HL-60/S4 (cell line): ENCODE results near the gene SGTA.
"Not testable (repeated sequence)": the region's sequence is repeated elsewhere in the genome, so short reads cannot be mapped to it uniquely, and the experiment has no call there.

Source experiments
- in situ Hi-C: fragments of 300-500 bp; cut with MboI; formaldehyde crosslinking; loops from 2 replicates; pipeline ENCODE4 v1.14.3; 2022; ENCODE audit warnings: low sequenced_read_pairs

SGTA gene

DNA sequence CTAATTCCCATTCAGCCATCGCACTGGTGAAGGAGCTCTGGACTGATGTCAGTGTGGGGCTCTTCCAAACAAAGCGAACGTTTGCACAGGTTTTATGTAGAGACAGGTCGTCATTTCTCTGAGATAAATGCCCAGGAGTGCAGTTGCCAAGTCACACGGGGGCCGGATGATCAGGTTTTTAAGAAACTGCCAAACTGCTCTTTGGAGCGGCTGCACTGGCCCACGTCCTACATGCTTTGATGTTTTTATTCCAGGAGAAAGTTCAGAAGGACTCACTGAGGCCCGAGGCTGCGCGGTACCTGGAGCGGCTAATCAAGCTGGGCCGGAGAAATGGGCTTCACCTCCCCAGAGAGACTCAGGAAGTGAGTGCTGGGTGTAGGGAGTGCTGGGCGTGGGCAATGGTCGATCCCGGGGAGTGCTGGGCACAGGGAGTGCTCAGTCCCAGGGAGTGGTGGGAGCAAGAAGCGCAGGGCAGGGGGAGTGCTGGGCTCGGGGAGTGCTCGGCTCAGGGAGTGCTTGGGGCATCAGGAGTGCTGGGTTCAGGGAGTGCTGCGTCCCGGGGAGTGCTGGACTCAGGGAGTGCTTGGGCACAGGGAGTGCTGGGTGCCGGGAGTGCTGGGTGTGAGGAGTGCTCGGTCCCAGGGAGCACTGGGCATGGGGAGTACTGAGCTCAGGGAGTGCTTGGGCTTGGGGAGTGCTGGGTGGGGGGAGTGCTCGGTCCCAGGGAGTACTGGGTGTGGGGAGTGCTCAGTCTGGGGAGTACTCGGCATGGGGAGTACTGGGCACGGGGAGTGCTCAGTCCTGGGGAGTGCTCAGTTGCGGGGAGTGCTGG lies 13.0 kb upstream of the SGTA start:
- in situ Hi-C loops: no loop called here

GRCh38 chr19:2793577-2793976 lies 10.5 kb upstream of the SGTA start:
- in situ Hi-C loops: no loop called here

GRCh38 chr19:2793126-2793525 lies 10.1 kb upstream of the SGTA start:
- in situ Hi-C loops: no loop called here

GRCh38 chr19:2792666-2793065 lies 9.6 kb upstream of the SGTA start:
- in situ Hi-C loops: not testable (repeated sequence)

GRCh38 chr19:2791876-2792275 lies 8.8 kb upstream of the SGTA start:
- in situ Hi-C loops: no loop called here

GRCh38 chr19:2791440-2791839 lies 8.4 kb upstream of the SGTA start:
- in situ Hi-C loops: no loop called here

- in situ Hi-C loops: no loop called here
Observed at GRCh38 chr19:2790557-2791271, 7.6 kb upstream of the SGTA start.

GRCh38 chr19:2790194-2790556 lies 7.1 kb upstream of the SGTA start:
- in situ Hi-C loops: no loop called here

DNA sequence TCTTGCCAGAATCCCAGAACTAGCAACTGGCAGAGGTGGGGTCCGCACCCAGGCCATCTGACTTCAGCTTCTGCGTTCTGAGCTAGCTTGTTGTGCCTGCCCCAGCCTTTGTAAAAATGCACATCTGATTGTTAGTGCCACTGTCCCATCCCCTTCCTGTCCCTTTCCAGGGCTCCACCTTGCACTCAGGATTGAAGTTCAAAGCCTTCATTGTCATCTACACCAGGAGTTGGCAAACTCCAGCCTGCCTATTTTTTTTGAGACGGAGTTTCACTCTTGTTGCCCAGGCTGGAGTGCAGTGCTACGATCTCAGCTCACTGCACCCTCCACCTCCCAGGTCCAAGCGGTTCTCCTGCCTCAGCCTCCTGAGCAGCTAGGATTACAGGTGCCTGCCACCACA lies 5.2 kb upstream of the SGTA start:
- in situ Hi-C loops: no loop called here

GRCh38 chr19:2787115-2787514 lies 4.0 kb upstream of the SGTA start:
- in situ Hi-C loops: no loop called here

DNA sequence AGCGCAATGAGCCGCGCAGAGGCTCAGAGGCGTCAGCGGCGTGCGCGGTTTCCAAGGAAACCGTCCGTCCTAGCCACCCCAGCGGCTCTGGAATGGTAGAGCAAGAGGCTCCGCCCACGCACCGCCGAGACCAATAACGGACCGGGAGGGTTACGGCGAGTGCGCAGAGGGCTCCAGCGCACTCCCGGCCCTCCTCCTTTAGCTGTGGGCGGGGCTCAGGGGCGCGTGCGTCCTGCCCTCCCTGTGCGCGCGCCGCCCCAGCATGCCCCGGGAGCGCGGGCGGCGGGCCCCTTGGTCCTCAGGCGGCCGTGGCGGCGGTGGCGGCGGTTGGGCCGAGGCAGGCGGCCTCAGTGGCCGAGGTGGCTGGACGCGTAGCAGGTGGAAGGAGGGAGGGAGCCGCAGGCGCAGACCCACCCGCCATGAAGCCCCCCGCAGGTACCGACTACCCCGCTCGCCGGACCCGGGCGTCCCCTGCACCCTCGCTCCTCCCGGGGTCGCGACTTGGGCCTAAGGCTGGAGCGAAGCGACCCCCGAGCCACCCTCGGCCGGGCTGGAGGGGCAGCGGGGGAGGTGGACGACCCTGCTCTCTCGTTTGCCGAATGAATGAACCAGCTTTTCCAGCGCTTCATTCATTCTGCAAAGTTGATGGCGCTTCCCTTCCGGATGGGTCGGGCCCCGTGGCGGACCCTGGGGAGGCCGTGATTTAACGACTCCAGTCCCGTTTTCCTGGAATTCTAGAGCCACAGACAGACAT lies 2.3 kb upstream of the SGTA start, which contains the start of gene THOP1:
Gene THOP1 (plus strand): TSS at position 260 of the 754 bp plus-strand sequence. CDS start 160 bp downstream, at position 420.
- in situ Hi-C loops: no loop called here

DNA sequence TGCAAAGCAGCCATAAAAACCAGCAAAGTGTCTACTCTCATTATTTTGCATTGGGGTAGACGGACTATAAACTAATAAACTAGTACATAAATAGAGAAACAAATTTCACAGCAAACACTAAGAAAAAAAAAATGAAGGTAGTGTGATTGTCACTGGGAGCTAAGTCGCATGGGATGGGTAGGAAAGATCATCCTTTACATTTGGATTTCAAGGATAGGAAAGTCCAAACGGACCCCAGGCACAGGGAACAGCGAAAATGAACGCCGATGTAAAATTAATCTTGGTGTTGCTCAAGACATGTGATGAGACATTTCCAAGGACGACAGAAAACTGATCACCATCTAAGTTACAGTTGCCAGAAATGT lies 690 bp upstream of the SGTA start:
- in situ Hi-C loops: no loop called here

DNA sequence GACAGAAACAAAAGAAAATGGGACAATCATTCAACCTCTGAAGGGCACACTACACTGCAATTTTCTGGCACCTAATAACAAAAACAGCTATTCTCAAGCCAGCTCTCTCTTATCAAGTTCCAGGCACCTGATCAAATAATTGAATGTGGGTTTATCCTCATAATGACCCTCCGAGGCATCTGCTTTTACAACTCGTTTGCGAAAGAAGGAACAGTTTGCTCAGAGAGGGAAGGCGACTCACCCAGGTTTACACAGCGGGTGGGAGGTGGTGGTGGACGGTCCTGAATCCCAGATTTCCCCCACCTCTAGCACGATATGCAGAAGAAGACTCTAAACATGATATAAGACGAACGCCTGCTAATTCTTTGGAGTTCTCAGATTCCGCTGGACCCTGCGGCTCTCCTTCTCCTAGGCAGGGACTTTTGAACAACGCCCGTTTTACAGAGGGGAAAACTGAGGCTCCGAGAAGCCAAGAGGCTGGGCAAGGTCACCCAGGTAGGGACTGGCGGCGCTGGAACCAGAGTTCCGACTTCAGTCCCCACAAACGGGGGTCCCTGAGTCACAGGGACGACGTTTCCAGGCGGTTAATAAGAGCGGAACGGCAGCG lies 641 bp downstream of the SGTA start:
- in situ Hi-C loops: no loop called here

GRCh38 chr19:2780284-2780683 lies 2.8 kb downstream of the SGTA start:
- in situ Hi-C loops: no loop called here

GRCh38 chr19:2779121-2779740 lies 3.8 kb downstream of the SGTA start:
- in situ Hi-C loops: no loop called here

- in situ Hi-C loops: no loop called here
Observed at GRCh38 chr19:2777952-2778683, 5.0 kb downstream of the SGTA start.

GRCh38 chr19:2775556-2776430 lies 7.3 kb downstream of the SGTA start:
- in situ Hi-C loops: no loop called here

DNA sequence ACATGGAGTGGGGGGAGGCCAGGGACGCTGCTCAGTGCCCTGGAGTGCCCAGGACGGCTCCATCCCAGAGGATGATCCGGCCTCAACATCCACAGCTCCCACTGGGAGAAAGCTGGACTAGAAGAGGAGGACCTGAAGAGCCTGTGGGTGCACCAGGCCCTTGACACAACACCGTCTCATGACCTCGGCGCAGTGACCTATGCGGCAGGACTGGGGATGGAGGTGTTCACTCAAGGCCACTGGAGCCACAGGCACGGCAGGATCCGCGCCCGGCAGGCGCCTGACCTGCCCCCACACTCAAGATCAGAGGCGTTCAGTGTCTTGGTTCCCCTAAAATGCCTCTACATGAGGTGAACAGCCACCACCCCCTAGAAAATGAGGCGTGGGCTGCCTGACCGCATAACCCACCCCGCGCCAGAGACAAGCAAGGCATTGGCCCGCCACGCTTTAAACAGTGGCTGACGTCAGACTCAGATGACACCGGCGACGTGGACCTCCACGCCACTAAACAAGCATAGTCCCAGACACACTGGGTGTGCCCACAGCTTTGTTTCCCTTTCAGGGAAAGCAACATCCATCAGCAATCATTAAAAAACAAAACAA lies 8.0 kb downstream of the SGTA start:
- in situ Hi-C loops: no loop called here
